ENCODE data around the gene PTPRK. TPM values are rescaled to one million over a fixed set of nuclear protein-coding genes. Genes with fewer than 3 reads are reported as not detected.

Gene PTPRK
- total and polyA plus RNA-seq, 2 of the 8 experiments (the other 6 are each of a cell fraction or from before 2014, with no cell fraction given), result 11.4 to 47.3 TPM

GRCh38 chr6:128492386-128492785 is 28.0 kb downstream of the PTPRK start:
- no peak overlapping the region for H2BK12ac ChIP-seq (ENCODE audit: low read depth, low read length)
- 0 out of 2 replicates have a peak, but pooled peaks cover 2% of the 10 kb centered on the region for H3K79me1 ChIP-seq (ENCODE audit: low read depth, low read length)
- H3K4me1 ChIP-seq (replicated peaks in 1 of 4; ENCODE audit: control insufficient read depth in 3 of 4, insufficient read depth in 4 of 4, low read length in 3 of 4), result peaks cover 0 to 16% (median 8%) of the 10 kb centered on the region in 4 experiments; a peak in 4 of 7 replicates
- no peak overlapping the region for H2BK5ac ChIP-seq (ENCODE audit: low read depth, low read length)
- no peak overlapping the region for H3K4me3 ChIP-seq (ENCODE audit: extremely low read depth in 1 of 4, insufficient read depth in 2 of 4, low read depth in 3 of 4, low read length in 4 of 4)
- H4K8ac ChIP-seq (ENCODE audit: extremely low read depth, insufficient read depth, low read length), result no peak overlapping the region
- H3K4me2 ChIP-seq (ENCODE audit: insufficient read depth in 1 of 2, low read depth in 2 of 2, low read length in 2 of 2), result no peak overlapping the region
- peaks cover 17 to 18% of the 10 kb centered on the region in 2 experiments for H4K20me1 ChIP-seq (replicated peaks in 1 of 2; ENCODE audit: control insufficient read depth in 1 of 2, insufficient read depth in 2 of 2, low read length in 2 of 2)
- no peak overlapping the region for H3K4ac ChIP-seq (replicated peaks; ENCODE audit: insufficient read length, low read depth, low read length)
- WGBS, 2 experiments (ENCODE audit: extremely low coverage in 1 of 2, insufficient coverage in 1 of 2, insufficient read length in 1 of 2, insufficient replicate concordance in 2 of 2, low coverage in 1 of 2, low lambda C conversion rate in 2 of 2, missing lambda C conversion rate in 1 of 2), result 79% methylated on average over 2 of the region's 2 CpGs; no CpG with 5 or more reads in 1 of the 2 experiments
- no peak for FAIRE-seq
- no peak overlapping the region for H3K27ac ChIP-seq (ENCODE audit: low read depth, low read length)
- no peak overlapping the region for H3K9ac ChIP-seq (replicated peaks in 1 of 4; ENCODE audit: extremely low read depth in 1 of 4, low read depth in 3 of 4, low read length in 3 of 4)
- H3K14ac ChIP-seq (ENCODE audit: insufficient read length), result no peak overlapping the region
- POLR2A ChIA-PET (ENCODE audit: partially characterized antibody), result interaction anchor here (2.1 kb wide), 1 partner anchor 28 kb away, joined by 4 read pairs; the partner anchor contains the start of gene PTPRK
- H2AK5ac ChIP-seq (ENCODE audit: low read depth, low read length), result no peak overlapping the region
- no peaks in the 10 kb centered on the region; a peak in 2 of 8 replicates for H3K36me3 ChIP-seq (ENCODE audit: control insufficient read depth in 2 of 4, insufficient read depth in 4 of 4, low read length in 3 of 4)
- H3K9me3 ChIP-seq (ENCODE audit: insufficient read depth in 2 of 2, low read depth in 1 of 2, low read length in 1 of 2), result no peaks in the 10 kb centered on the region
- no peak overlapping the region for H3K18ac ChIP-seq (ENCODE audit: extremely low read depth, low read length)
- DNase-seq (ENCODE audit: low read depth in 1 of 2, low spot score in 2 of 2), result no peak
- H2AFZ ChIP-seq (ENCODE audit: low read length), result no peak overlapping the region
- H4K91ac ChIP-seq (replicated peaks; ENCODE audit: insufficient read length, low read length), result no peak overlapping the region
- H2BK20ac ChIP-seq (ENCODE audit: low read length), result no peak overlapping the region
- no peak overlapping the region for H2BK15ac ChIP-seq (ENCODE audit: low read length)
- H3K27me3 ChIP-seq (replicated peaks in 1 of 4; ENCODE audit: control insufficient read depth in 3 of 4, extremely low read depth in 1 of 4, insufficient read depth in 3 of 4, low read length in 3 of 4), result no peaks in the 10 kb centered on the region; a peak in 2 of 7 replicates
- H3K79me2 ChIP-seq (ENCODE audit: control insufficient read depth in 1 of 2, insufficient read depth in 2 of 2, low read length in 2 of 2), result peaks cover 0 to 68% of the 10 kb centered on the region in 2 experiments; a peak in 2 of 4 replicates
- no peak overlapping the region for H4K5ac ChIP-seq (ENCODE audit: insufficient read length, low read depth, low read length)
- H3K23me2 ChIP-seq (ENCODE audit: low read depth, low read length), result no peaks in the 10 kb centered on the region
- no peak overlapping the region for H3K56ac ChIP-seq (replicated peaks; ENCODE audit: insufficient read length, low read depth, low read length)
- CTCF ChIA-PET (ENCODE audit: partially characterized antibody), result interaction anchor here (0.9 kb wide), 1 partner anchor 28 kb away, joined by 3 read pairs; the partner anchor contains the start of gene PTPRK
- H2BK120ac ChIP-seq (replicated peaks; ENCODE audit: low read depth, low read length), result no peak overlapping the region
- H3K23ac ChIP-seq (ENCODE audit: insufficient read length), result no peak overlapping the region
- TF ChIP-seq CBX8 (IDR thresholded peaks at IDR 0.05; ENCODE audit: borderline replicate concordance, low read depth, low read length) (no peak), GTF2F1 (IDR thresholded peaks at IDR 0.05; ENCODE audit: borderline replicate concordance, low read depth, low read length) (no peak), RNF2 (IDR thresholded peaks at IDR 0.05; ENCODE audit: borderline replicate concordance, low read depth, low read length, missing control alignments, poor library complexity, severe bottlenecking) (no peak), EZH2 (IDR thresholded peaks at IDR 0.05; ENCODE audit: low read depth, low read length, severe bottlenecking) (no peak), NRF1 (IDR thresholded peaks at IDR 0.05; ENCODE audit: low read depth, low read length) (no peak), HDAC6 (IDR thresholded peaks at IDR 0.05; ENCODE audit: low read depth, low read length) (no peak), TAF1 (IDR thresholded peaks at IDR 0.05; ENCODE audit: low read depth, low read length) (no peak), SP1 (IDR thresholded peaks at IDR 0.05; ENCODE audit: low read depth, low read length) (no peak), E2F6 (IDR thresholded peaks at IDR 0.05) (no peak), ATF2 (IDR thresholded peaks at IDR 0.05; ENCODE audit: low read length) (no peak)
